Measurements from ENCODE around the gene PNMA6E. TPM values are rescaled to one million over a fixed set of nuclear protein-coding genes. Genes with fewer than 3 reads are reported as not detected.
A peak's percentile ranks its signal among the peaks of the same experiment; 100 is the strongest.

The PNMA6E gene
- total RNA-seq, 2 experiments from 2014 or later, result not detected

GRCh38 chrX:153411255-153411987 lies 10.3 kb upstream of the PNMA6E start, which contains the start of gene ZFP92:
TSS of gene ZFP92 (plus strand) at chrX:153411472. CDS start at chrX:153418323, 6,851 bp downstream.
- H3K9me3 Mint-ChIP-seq, result no peaks in the 10 kb centered on the region
- peak within 1 kb of the TSS; percentile 76 for H3K4me3 Mint-ChIP-seq
- no peaks in the 10 kb centered on the region for H3K36me3 Mint-ChIP-seq (ENCODE audit: low read depth)
- DNase-seq (peak; percentile 44), ATAC-seq (peak; percentile 89)
- H3K4me1 Mint-ChIP-seq (ENCODE audit: low read depth), result peaks cover 7% of the 10 kb centered on the region
- intact Hi-C loops (cut with micrococcal nuclease), result no loop called here
- H3K27ac Mint-ChIP-seq, result no peak within 1 kb of the TSS
- no peaks in the 10 kb centered on the region for H3K27me3 Mint-ChIP-seq
- POLR2A ChIA-PET, result no interaction called here
- TF ChIP-seq, protein P1, sequence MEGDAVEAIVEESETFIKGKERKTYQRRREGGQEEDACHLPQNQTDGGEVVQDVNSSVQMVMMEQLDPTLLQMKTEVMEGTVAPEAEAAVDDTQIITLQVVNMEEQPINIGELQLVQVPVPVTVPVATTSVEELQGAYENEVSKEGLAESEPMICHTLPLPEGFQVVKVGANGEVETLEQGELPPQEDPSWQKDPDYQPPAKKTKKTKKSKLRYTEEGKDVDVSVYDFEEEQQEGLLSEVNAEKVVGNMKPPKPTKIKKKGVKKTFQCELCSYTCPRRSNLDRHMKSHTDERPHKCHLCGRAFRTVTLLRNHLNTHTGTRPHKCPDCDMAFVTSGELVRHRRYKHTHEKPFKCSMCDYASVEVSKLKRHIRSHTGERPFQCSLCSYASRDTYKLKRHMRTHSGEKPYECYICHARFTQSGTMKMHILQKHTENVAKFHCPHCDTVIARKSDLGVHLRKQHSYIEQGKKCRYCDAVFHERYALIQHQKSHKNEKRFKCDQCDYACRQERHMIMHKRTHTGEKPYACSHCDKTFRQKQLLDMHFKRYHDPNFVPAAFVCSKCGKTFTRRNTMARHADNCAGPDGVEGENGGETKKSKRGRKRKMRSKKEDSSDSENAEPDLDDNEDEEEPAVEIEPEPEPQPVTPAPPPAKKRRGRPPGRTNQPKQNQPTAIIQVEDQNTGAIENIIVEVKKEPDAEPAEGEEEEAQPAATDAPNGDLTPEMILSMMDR (IDR thresholded peaks at IDR 0.05), result no peak
- CTCF ChIA-PET, result no interaction called here

DNA sequence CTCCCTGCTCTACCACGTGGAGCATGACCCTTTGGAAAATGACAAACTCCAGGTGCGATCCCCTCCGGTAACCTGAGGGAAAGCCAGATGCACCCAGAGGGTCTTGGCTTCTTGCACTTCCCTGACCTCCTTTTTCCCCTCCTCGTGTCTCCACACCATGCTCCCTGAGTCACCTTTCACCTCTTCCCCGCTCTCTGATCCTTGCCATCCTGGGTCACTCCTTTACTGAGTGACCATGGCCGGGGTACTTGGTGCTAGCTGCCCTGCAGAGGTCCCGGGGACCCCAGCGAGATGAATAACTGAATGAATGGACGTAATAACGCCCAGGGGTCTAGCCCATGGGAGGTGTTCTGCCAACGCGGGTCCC lies 9.7 kb upstream of the PNMA6E start:
- Mint-ChIP-seq H3K4me1 (ENCODE audit: low read depth) (peaks cover 7% of the 10 kb centered on the region), H3K9me3 (no peaks in the 10 kb centered on the region), H3K27ac (no peak overlapping the region), H3K27me3 (no peaks in the 10 kb centered on the region), H3K4me3 (peak overlapping the region; percentile 76), H3K36me3 (ENCODE audit: low read depth) (no peaks in the 10 kb centered on the region)
- POLR2A ChIA-PET, result no interaction called here
- intact Hi-C loops (cut with micrococcal nuclease), result no loop called here
- TF ChIP-seq, protein P1 (IDR thresholded peaks at IDR 0.05), result no peak
- CTCF ChIA-PET, result no interaction called here
- DNase-seq (no peak), ATAC-seq (no peak)

DNA sequence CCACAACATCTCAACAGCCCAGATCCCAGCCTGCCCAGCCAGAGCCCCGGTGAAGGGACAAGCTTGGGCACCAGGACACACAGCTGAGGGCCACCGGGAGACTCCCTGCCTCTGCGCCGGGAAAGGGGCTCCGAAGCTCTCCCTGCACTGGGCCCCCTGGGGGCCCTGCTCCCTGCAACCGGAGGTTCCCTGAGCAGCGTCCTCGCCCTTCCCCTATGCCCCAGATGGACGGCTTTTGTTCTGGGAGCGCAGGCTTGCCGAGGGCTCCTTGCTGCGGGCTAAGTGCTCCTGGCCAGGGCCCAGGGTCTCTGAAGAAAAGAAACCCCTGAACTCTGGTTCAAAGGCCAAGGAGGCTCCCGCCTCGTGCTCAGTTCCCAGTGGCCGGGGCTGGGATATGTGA lies 9.2 kb upstream of the PNMA6E start:
- TF ChIP-seq, protein P1 (IDR thresholded peaks at IDR 0.05), result no peak
- DNase-seq (no peak), ATAC-seq (no peak)
- Mint-ChIP-seq H3K4me3 (no peak overlapping the region), H3K27ac (no peak overlapping the region), H3K36me3 (ENCODE audit: low read depth) (no peaks in the 10 kb centered on the region), H3K27me3 (no peaks in the 10 kb centered on the region), H3K4me1 (ENCODE audit: low read depth) (peaks cover 7% of the 10 kb centered on the region), H3K9me3 (no peaks in the 10 kb centered on the region)
- intact Hi-C loops (cut with micrococcal nuclease), result no loop called here
- POLR2A ChIA-PET, result no interaction called here
- CTCF ChIA-PET, result no interaction called here

- ChIA-PET CTCF (no interaction called here), POLR2A (no interaction called here)
- Mint-ChIP-seq H3K27me3 (no peaks in the 10 kb centered on the region), H3K4me1 (ENCODE audit: low read depth) (peaks cover 7% of the 10 kb centered on the region), H3K27ac (no peak overlapping the region), H3K36me3 (ENCODE audit: low read depth) (no peaks in the 10 kb centered on the region), H3K9me3 (no peaks in the 10 kb centered on the region), H3K4me3 (no peak overlapping the region)
- no peak for DNase-seq
- TF ChIP-seq, protein P1 (IDR thresholded peaks at IDR 0.05), result no peak
- intact Hi-C loops (cut with micrococcal nuclease), result no loop called here
- no peak for ATAC-seq
These were observed 8.4 kb upstream of the PNMA6E start for GRCh38 chrX:153409414-153410101.

DNA sequence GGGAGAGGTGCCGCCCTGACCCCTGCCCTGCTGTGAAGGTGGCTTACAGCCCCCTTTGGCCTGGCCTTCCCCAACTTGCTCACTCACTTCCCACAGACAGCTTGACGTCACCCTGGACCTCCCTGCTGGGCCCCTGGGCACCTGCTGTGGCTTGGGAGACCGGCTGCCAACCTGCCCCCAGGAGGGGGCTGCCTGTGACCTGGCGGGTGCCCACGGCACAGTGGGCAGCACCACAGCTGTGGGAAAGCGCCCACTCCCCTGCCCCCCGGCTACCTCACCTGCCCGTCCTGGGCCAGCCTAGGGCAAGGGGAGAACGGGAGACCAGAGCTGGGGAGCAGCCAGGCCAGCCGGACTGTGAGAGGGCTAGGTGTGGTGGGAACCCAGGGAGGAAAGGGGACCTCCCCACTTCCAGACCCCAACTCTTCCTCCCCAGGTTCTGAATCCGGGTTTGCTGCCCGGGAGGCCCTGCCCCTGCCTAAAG lies 7.8 kb upstream of the PNMA6E start:
- Mint-ChIP-seq H3K27me3 (no peaks in the 10 kb centered on the region), H3K27ac (no peak overlapping the region), H3K4me1 (ENCODE audit: low read depth) (peaks cover 7% of the 10 kb centered on the region), H3K4me3 (no peak overlapping the region), H3K9me3 (no peaks in the 10 kb centered on the region), H3K36me3 (ENCODE audit: low read depth) (no peaks in the 10 kb centered on the region)
- no peak for ATAC-seq
- ChIA-PET POLR2A (no interaction called here), CTCF (no interaction called here)
- TF ChIP-seq, protein P1 (IDR thresholded peaks at IDR 0.05), result no peak
- intact Hi-C loops (cut with micrococcal nuclease), result no loop called here
- DNase-seq, result no peak
